IPS-NIHi7 (cell line): ENCODE measurements around the gene CHST1.

Experiments
- DNase-seq: peaks from one replicate; pipeline ENCODE4 v3.0.0; 2012; ENCODE audit warnings: mixed read lengths; ENCODE audit errors: extremely low spot score

Gene CHST1

GRCh38 chr11:45646275-45646927 is 19.0 kb downstream of the CHST1 start:
- DNase-seq, result peak; percentile 50

GRCh38 chr11:45644981-45645889 is 20.2 kb downstream of the CHST1 start:
- no peak for DNase-seq

GRCh38 chr11:45643598-45644260 is 21.7 kb downstream of the CHST1 start:
- DNase-seq, result no peak

GRCh38 chr11:45641961-45642360 is 23.5 kb downstream of the CHST1 start:
- DNase-seq, result no peak

GRCh38 chr11:45638051-45638450 is 27.4 kb downstream of the CHST1 start:
- DNase-seq, result no peak

- DNase-seq, result no peak
Observed at GRCh38 chr11:45635907-45636306, 29.5 kb downstream of the CHST1 start.

- DNase-seq, result no peak
Observed at GRCh38 chr11:45625611-45626010, 39.8 kb downstream of the CHST1 start.

GRCh38 chr11:45624095-45624494 is 41.3 kb downstream of the CHST1 start:
- DNase-seq, result no peak

GRCh38 chr11:45622861-45623260 is 42.6 kb downstream of the CHST1 start:
- DNase-seq, result no peak

- DNase-seq, result no peak
Observed at GRCh38 chr11:45622283-45622682, 43.1 kb downstream of the CHST1 start.

GRCh38 chr11:45621588-45621987 is 43.8 kb downstream of the CHST1 start:
- no peak for DNase-seq

GRCh38 chr11:45620243-45620642 is 45.2 kb downstream of the CHST1 start:
- DNase-seq, result no peak

GRCh38 chr11:45618897-45619296 is 46.5 kb downstream of the CHST1 start:
- DNase-seq, result no peak

- DNase-seq, result no peak
Observed at GRCh38 chr11:45617871-45618601, 47.4 kb downstream of the CHST1 start.

- DNase-seq, result no peak
Observed at GRCh38 chr11:45616802-45617549, 48.4 kb downstream of the CHST1 start.

- peak; percentile 39 for DNase-seq
Observed at GRCh38 chr11:45615182-45615792, 50.1 kb downstream of the CHST1 start.

GRCh38 chr11:45614196-45614828 is 51.1 kb downstream of the CHST1 start:
- no peak for DNase-seq

- DNase-seq, result no peak
Observed at GRCh38 chr11:45610627-45611026, 54.8 kb downstream of the CHST1 start.

GRCh38 chr11:45609902-45610301 is 55.5 kb downstream of the CHST1 start:
- no peak for DNase-seq

- no peak for DNase-seq
Observed at GRCh38 chr11:45609337-45609736, 56.1 kb downstream of the CHST1 start.
